HepG2 (cell line): ENCODE results near the gene ACTN4. TPM values are rescaled to one million over a fixed set of nuclear protein-coding genes. Genes with fewer than 3 reads are reported as not detected.

Experiments used
- BHLHE40 ChIP-seq: IDR thresholded peaks from 2 replicates; pipeline ENCODE4 v1.6.1; 2011; ENCODE audit warnings: low read length, improper control_type of control experiment
- CSRNP2 ChIP-seq: sonication (generic); formaldehyde crosslinking; conservative IDR thresholded peaks from 2 replicates; pipeline ENCODE4 v1.8.0; 2022; ENCODE audit warnings: low read depth, missing genetic modification reagents
- DNMT3B ChIP-seq: conservative IDR thresholded peaks from 2 replicates; pipeline ENCODE4 v1.6.1; 2016; ENCODE audit warnings: missing biosample characterization, control low read depth
- FOXP1 ChIP-seq, 2 experiments: fragments of 450-650 bp in 1 of 2; IDR thresholded peaks; 2 replicates each; pipeline ENCODE4 v1.6.1; 2017 to 2018; ENCODE audit warnings: antibody characterized with exemption in 1 of 2
- HNF4G ChIP-seq, 2 experiments: sonication (generic) in 1 of 2; formaldehyde crosslinking in 1 of 2; IDR thresholded peaks; 2 replicates each; pipeline versions ENCODE4 v1.4.0 to v1.6.1; 2011 to 2020; ENCODE audit warnings: borderline replicate concordance in 2 of 2, low read depth in 2 of 2, mild to moderate bottlenecking in 2 of 2, low read length in 1 of 2, missing genetic modification reagents in 1 of 2, moderate library complexity in 1 of 2
- LRRFIP1 ChIP-seq: sonication (generic); formaldehyde crosslinking; conservative IDR thresholded peaks from 2 replicates; pipeline ENCODE4 v1.4.0; 2020; ENCODE audit warnings: missing genetic modification reagents
- PCBP2 ChIP-seq: fragments of 200-400 bp; formaldehyde crosslinking; optimal IDR thresholded peaks from 2 replicates; pipeline ENCODE3; 2018; ENCODE audit warnings: low read length, low read depth; ENCODE audit not compliant: poor library complexity, severe bottlenecking
- POLR2AphosphoS5 ChIP-seq: IDR thresholded peaks from 2 replicates; pipeline ENCODE4 v1.6.1; 2012; ENCODE audit warnings: low read depth, low read length
- SKI ChIP-seq: fragments of 450-650 bp; IDR thresholded peaks from one replicate; pipeline ENCODE4 v1.6.1; 2018; ENCODE audit warnings: mild to moderate bottlenecking; ENCODE audit not compliant: partially characterized antibody
- XBP1 ChIP-seq: sonication (generic); formaldehyde crosslinking; IDR thresholded peaks from 2 replicates; pipeline ENCODE4 v1.5.0; 2020; ENCODE audit warnings: missing genetic modification reagents
- ZBTB7A ChIP-seq: sonication (generic); formaldehyde crosslinking; IDR thresholded peaks from 2 replicates; pipeline ENCODE4 v1.8.0; 2022; ENCODE audit warnings: mild to moderate bottlenecking, missing genetic modification reagents
- ZFP62 ChIP-seq: sonication (generic); formaldehyde crosslinking; IDR thresholded peaks from 2 replicates; pipeline ENCODE4 v1.4.0; 2020; ENCODE audit warnings: missing genetic modification reagents
- ZNF17 ChIP-seq: sonication (generic); formaldehyde crosslinking; IDR thresholded peaks from 2 replicates; pipeline ENCODE4 v1.5.0; 2020; ENCODE audit warnings: mild to moderate bottlenecking, missing genetic modification reagents
- ZNF275 ChIP-seq: sonication (generic); formaldehyde crosslinking; IDR thresholded peaks from 2 replicates; pipeline ENCODE4 v1.8.0; 2022; ENCODE audit warnings: missing genetic modification reagents, mild to moderate bottlenecking, inconsistent platforms, borderline replicate concordance
- ZNF292 ChIP-seq: sonication (generic); formaldehyde crosslinking; IDR thresholded peaks from 2 replicates; pipeline ENCODE4 v1.8.1; 2022; ENCODE audit warnings: mild to moderate bottlenecking, low read depth, missing genetic modification reagents, borderline replicate concordance
- ZNF550 ChIP-seq: sonication (generic); formaldehyde crosslinking; IDR thresholded peaks from 2 replicates; pipeline ENCODE4 v1.4.0; 2020; ENCODE audit warnings: mild to moderate bottlenecking, missing genetic modification reagents, borderline replicate concordance
- ZNF569 ChIP-seq: sonication (generic); formaldehyde crosslinking; IDR thresholded peaks from 2 replicates; pipeline ENCODE4 v1.5.0; 2020; ENCODE audit warnings: mild to moderate bottlenecking, missing genetic modification reagents, moderate library complexity, borderline replicate concordance
- ZNF570 ChIP-seq: sonication (generic); formaldehyde crosslinking; IDR thresholded peaks from 2 replicates; pipeline ENCODE4 v1.4.0; 2020; ENCODE audit warnings: mild to moderate bottlenecking, missing genetic modification reagents, borderline replicate concordance
- ZNF709 ChIP-seq: sonication (generic); formaldehyde crosslinking; IDR thresholded peaks from 2 replicates; pipeline ENCODE4 v1.5.0; 2020; ENCODE audit warnings: mild to moderate bottlenecking, missing genetic modification reagents
- polyA plus RNA-seq, 8 experiments: library from polyadenylated mRNA; depleted of rRNA in 3 of 8; stranded (reverse) in 7 of 8; unstranded in 1 of 8; fragments of >200 nt; fragmentation: Illumina TruSeq in 4 of 8; extraction: Trizol in 4 of 8; gene quantifications; 2 replicates each; pipeline versions ENCODE4 v1.2.1 to v1.2.3, GENCODE V29; 2011 to 2016; ENCODE audit warnings: low read depth in 4 of 8, missing spikeins in 1 of 8, mixed read lengths in 1 of 8; ENCODE audit not compliant: insufficient read depth in 1 of 8
- total RNA-seq, 5 experiments: library from RNA; depleted of rRNA; stranded (reverse); fragments of >200 nt; fragmentation: Illumina TruSeq; extraction: Trizol; gene quantifications; 2 replicates each; pipeline ENCODE4 v1.2.3, GENCODE V29; 2016; ENCODE audit warnings: low read depth in 1 of 5
- TF ChIP-seq, protein P1 (sequence below): sonication (generic); formaldehyde crosslinking; IDR thresholded peaks from 2 replicates; pipeline ENCODE4 v1.9.0; 2022; ENCODE audit warnings: missing genetic modification reagents, mild to moderate bottlenecking, borderline replicate concordance
- TF ChIP-seq, protein P2 (sequence below): sonication (generic); formaldehyde crosslinking; IDR thresholded peaks from 2 replicates; pipeline ENCODE4 v1.5.0; 2020; ENCODE audit warnings: missing genetic modification reagents

ACTN4 gene
- total and polyA plus RNA-seq, 2 of the 13 experiments (the other 11 are each of a cell fraction or from before 2014, with no cell fraction given) = 171 to 192 TPM

DNA sequence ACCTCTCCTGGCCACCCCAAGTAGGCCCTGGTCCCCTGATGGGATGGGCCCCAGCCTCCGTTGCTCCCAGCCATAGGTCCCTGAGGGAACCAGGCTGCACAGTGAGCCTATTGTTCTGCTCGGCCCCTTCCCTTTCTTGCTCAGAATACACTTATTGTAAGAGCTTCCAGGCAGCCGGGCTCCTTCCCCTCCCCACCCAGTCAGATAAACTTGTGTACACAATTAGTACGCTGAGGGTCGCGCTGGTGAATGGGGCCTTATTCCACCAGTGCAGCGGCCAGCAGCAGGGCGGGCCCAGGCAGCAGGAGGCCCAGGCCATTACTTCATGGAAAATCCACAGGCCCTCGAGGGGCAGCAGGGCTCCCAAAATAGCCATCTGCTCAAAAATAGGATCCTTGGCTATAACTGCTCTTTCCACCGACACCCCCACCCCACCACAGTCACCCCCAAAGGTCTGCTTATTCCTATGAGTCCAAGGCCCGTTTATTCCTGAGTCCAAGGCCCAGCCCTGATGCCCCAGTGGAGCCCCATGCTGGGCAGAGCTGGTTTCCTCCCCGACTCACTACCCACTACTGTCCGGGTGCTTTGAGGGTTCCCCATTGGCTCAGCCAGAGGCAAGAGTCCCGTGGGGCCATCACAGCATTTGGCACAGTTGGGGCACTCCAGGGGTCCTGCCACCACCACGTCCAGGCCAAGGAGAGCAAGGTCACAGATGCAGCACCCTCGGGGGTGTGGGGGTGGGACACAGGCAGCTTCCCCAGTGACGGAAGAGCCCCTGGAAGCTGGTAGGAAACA, 74.7 kb downstream of the ACTN4 start (continued):
- TF ChIP-seq ZNF550 (CRISPR knock-in tag) (no peak), ZBTB7A (CRISPR knock-in tag) (peak; percentile 67), ZNF17 (no peak), ZNF569 (CRISPR knock-in tag) (no peak), CSRNP2 (CRISPR knock-in tag) (no peak), POLR2AphosphoS5 (0 out of 2 replicates have a peak, but pooled peaks have one; percentile 25), BHLHE40 (no peak), LRRFIP1 (CRISPR knock-in tag) (no peak), ZNF570 (CRISPR knock-in tag) (no peak), DNMT3B (CRISPR knock-in tag) (no peak), HNF4G (IDR thresholded peaks at IDR 0.05; ENCODE audit: borderline replicate concordance, low read depth, low read length) (no peak), HNF4G (CRISPR knock-in tag; IDR thresholded peaks at IDR 0.05; ENCODE audit: borderline replicate concordance, low read depth) (no peak; the same call in 1 of the 2 replicates), ZFP62 (CRISPR knock-in tag) (no peak), XBP1 (CRISPR knock-in tag) (no peak), FOXP1 (IDR thresholded peaks at IDR 0.05) (no peak), FOXP1 (CRISPR knock-in tag; IDR thresholded peaks at IDR 0.05) (peak; percentile 24; the same call in 1 of the 2 replicates), ZNF275 (CRISPR knock-in tag) (no peak), PCBP2 (no peak), ZNF292 (no peak), SKI (no peak), ZNF709 (CRISPR knock-in tag) (no peak)
- TF ChIP-seq, protein P1, sequence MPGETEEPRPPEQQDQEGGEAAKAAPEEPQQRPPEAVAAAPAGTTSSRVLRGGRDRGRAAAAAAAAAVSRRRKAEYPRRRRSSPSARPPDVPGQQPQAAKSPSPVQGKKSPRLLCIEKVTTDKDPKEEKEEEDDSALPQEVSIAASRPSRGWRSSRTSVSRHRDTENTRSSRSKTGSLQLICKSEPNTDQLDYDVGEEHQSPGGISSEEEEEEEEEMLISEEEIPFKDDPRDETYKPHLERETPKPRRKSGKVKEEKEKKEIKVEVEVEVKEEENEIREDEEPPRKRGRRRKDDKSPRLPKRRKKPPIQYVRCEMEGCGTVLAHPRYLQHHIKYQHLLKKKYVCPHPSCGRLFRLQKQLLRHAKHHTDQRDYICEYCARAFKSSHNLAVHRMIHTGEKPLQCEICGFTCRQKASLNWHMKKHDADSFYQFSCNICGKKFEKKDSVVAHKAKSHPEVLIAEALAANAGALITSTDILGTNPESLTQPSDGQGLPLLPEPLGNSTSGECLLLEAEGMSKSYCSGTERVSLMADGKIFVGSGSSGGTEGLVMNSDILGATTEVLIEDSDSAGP (CRISPR knock-in tag) = peak; percentile 72; the same call in 1 of the 2 replicates
- TF ChIP-seq, protein P2, sequence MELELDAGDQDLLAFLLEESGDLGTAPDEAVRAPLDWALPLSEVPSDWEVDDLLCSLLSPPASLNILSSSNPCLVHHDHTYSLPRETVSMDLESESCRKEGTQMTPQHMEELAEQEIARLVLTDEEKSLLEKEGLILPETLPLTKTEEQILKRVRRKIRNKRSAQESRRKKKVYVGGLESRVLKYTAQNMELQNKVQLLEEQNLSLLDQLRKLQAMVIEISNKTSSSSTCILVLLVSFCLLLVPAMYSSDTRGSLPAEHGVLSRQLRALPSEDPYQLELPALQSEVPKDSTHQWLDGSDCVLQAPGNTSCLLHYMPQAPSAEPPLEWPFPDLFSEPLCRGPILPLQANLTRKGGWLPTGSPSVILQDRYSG = no peak
